ENCODE measurements around the gene NOVA1.

- TF ChIP-seq GATA2 (IDR thresholded peaks at IDR 0.05; ENCODE audit: low read depth, low read length) (no peak), GATA3 (IDR thresholded peaks at IDR 0.05; ENCODE audit: low read depth, low read length) (no peak)
Observed at GRCh38 chr14:26597589-26598080, at the start of gene NOVA1.
